ENCODE measurements around the gene NHLH2. TPM values are rescaled to one million over a fixed set of nuclear protein-coding genes. Genes with fewer than 3 reads are reported as not detected.

The NHLH2 gene
- polyA plus RNA-seq, 2 of the 4 experiments (the other 2 are of a cell fraction), result not detected

DNA sequence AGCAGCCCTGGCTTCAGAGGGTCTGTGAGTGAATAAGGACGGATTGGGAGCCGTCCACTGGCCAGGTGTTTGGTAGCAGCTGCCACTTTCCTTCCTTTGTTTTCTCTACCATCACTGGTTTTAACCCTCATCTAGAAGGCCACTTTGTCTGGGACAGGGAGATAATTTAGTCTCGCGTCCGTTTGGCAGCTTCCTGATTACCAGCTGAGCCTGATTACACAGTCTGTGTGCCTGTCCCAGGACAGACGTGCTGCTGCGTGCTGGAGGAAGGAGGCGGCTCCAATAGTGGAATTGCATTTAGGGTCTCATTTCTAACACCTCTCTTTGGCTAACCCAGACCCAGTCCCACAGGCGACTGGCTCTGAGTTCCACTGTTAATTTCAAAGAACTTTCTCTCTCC lies 47.8 kb downstream of the NHLH2 start:
- Histone ChIP-seq H3K4me2 (no peak overlapping the region), H3K27ac (no peak overlapping the region), H3K9me3 (no peaks in the 10 kb centered on the region), H3K4me1 (no peaks in the 10 kb centered on the region), H3K4me3 (no peak overlapping the region)
- POLR2A ChIA-PET, result no interaction called here
- DNase-seq (ENCODE audit: low read depth in 1 of 2, low spot score in 1 of 2), result no peak
- CTCF ChIA-PET, result interaction anchor here (1.0 to 1.4 kb wide), 2 partner anchors 14 to 346 kb away, joined by 3 to 4 read pairs; no protein-coding TSS in a partner anchor
- 47% methylated on average over 7 of the region's 9 CpGs for WGBS (ENCODE audit: missing lambda C conversion rate)
- no peak for ATAC-seq
- no peak for FAIRE-seq
- TF ChIP-seq FOSL2 (IDR thresholded peaks at IDR 0.05) (no peak), FOSL2 (CRISPR knock-in tag; IDR thresholded peaks at IDR 0.05) (no peak), E2F6 (IDR thresholded peaks at IDR 0.05; ENCODE audit: borderline replicate concordance, low read depth) (no peak), HOXB13 (CRISPR knock-in tag; IDR thresholded peaks at IDR 0.05; ENCODE audit: low read depth) (no peak), RNF2 (IDR thresholded peaks at IDR 0.05; ENCODE audit: borderline replicate concordance, low read depth) (no peak), EHF (CRISPR knock-in tag; IDR thresholded peaks at IDR 0.05) (no peak), CBX2 (IDR thresholded peaks at IDR 0.05; ENCODE audit: borderline replicate concordance, low read depth) (no peak), ELK1 (IDR thresholded peaks at IDR 0.05; ENCODE audit: low read depth, low read length) (no peak), POLR2AphosphoS2 (conservative IDR thresholded peaks at IDR 0.05; ENCODE audit: low read length) (no peak), MYC (IDR thresholded peaks at IDR 0.05; ENCODE audit: borderline replicate concordance, low read length) (no peak), GATA3 (IDR thresholded peaks at IDR 0.05; ENCODE audit: borderline replicate concordance) (no peak), EP300 (IDR thresholded peaks at IDR 0.05) (no peak), POLR2A (IDR thresholded peaks at IDR 0.05; ENCODE audit: low read length) (no peak), RFX5 (IDR thresholded peaks at IDR 0.05) (no peak), HEYL (CRISPR knock-in tag; IDR thresholded peaks at IDR 0.05) (no peak), ZC3H11A (IDR thresholded peaks at IDR 0.05) (no peak)
- TF ChIP-seq, protein P1, sequence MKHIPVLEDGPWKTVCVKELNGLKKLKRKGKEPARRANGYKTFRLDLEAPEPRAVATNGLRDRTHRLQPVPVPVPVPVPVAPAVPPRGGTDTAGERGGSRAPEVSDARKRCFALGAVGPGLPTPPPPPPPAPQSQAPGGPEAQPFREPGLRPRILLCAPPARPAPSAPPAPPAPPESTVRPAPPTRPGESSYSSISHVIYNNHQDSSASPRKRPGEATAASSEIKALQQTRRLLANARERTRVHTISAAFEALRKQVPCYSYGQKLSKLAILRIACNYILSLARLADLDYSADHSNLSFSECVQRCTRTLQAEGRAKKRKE (CRISPR knock-in tag; IDR thresholded peaks at IDR 0.05; ENCODE audit: low read depth), result no peak
- TF ChIP-seq, protein P2, sequence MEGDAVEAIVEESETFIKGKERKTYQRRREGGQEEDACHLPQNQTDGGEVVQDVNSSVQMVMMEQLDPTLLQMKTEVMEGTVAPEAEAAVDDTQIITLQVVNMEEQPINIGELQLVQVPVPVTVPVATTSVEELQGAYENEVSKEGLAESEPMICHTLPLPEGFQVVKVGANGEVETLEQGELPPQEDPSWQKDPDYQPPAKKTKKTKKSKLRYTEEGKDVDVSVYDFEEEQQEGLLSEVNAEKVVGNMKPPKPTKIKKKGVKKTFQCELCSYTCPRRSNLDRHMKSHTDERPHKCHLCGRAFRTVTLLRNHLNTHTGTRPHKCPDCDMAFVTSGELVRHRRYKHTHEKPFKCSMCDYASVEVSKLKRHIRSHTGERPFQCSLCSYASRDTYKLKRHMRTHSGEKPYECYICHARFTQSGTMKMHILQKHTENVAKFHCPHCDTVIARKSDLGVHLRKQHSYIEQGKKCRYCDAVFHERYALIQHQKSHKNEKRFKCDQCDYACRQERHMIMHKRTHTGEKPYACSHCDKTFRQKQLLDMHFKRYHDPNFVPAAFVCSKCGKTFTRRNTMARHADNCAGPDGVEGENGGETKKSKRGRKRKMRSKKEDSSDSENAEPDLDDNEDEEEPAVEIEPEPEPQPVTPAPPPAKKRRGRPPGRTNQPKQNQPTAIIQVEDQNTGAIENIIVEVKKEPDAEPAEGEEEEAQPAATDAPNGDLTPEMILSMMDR (IDR thresholded peaks at IDR 0.05), result no peak
- TF ChIP-seq, protein P3, sequence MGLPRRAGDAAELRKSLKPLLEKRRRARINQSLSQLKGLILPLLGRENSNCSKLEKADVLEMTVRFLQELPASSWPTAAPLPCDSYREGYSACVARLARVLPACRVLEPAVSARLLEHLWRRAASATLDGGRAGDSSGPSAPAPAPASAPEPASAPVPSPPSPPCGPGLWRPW (IDR thresholded peaks at IDR 0.05), result no peak
- TF ChIP-seq, protein P4, sequence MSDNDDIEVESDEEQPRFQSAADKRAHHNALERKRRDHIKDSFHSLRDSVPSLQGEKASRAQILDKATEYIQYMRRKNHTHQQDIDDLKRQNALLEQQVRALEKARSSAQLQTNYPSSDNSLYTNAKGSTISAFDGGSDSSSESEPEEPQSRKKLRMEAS (IDR thresholded peaks at IDR 0.05), result no peak
- TF ChIP-seq, protein P5, sequence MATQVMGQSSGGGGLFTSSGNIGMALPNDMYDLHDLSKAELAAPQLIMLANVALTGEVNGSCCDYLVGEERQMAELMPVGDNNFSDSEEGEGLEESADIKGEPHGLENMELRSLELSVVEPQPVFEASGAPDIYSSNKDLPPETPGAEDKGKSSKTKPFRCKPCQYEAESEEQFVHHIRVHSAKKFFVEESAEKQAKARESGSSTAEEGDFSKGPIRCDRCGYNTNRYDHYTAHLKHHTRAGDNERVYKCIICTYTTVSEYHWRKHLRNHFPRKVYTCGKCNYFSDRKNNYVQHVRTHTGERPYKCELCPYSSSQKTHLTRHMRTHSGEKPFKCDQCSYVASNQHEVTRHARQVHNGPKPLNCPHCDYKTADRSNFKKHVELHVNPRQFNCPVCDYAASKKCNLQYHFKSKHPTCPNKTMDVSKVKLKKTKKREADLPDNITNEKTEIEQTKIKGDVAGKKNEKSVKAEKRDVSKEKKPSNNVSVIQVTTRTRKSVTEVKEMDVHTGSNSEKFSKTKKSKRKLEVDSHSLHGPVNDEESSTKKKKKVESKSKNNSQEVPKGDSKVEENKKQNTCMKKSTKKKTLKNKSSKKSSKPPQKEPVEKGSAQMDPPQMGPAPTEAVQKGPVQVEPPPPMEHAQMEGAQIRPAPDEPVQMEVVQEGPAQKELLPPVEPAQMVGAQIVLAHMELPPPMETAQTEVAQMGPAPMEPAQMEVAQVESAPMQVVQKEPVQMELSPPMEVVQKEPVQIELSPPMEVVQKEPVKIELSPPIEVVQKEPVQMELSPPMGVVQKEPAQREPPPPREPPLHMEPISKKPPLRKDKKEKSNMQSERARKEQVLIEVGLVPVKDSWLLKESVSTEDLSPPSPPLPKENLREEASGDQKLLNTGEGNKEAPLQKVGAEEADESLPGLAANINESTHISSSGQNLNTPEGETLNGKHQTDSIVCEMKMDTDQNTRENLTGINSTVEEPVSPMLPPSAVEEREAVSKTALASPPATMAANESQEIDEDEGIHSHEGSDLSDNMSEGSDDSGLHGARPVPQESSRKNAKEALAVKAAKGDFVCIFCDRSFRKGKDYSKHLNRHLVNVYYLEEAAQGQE (IDR thresholded peaks at IDR 0.05), result no peak

All from A549 (cell line).